Panc1 (cell line): ENCODE measurements around the gene UGT2A1. TPM values are rescaled to one million over a fixed set of nuclear protein-coding genes. Genes with fewer than 3 reads are reported as not detected.

ENCODE experiments used
- ATAC-seq: fragments of 200-7000 bp; cut with Tn5 transposase; 2 replicates; pipeline ENCODE4 v1.9.1; 2020; ENCODE audit warnings: mild to moderate bottlenecking, moderate library complexity
- BruUV-seq: library from RNA; stranded (reverse); fragments of 400-500 nt; replicated peaks from 2 replicates; lab custom pipeline; 2021; lab: Mats Ljungman, UMichigan
- CTCF ChIA-PET: fragments of 300-600 bp; sonication (Branson Sonifier 250); formaldehyde crosslinking; loops from one replicate; lab custom pipeline; 2022; ENCODE audit warnings: antibody characterized with exemption; lab: Charles Lee
- POLR2A ChIA-PET: fragments of 300-600 bp; sonication (Branson Sonifier 250); formaldehyde crosslinking; loops from one replicate; lab custom pipeline; 2022; ENCODE audit warnings: antibody characterized with exemption; lab: Charles Lee
- DNase-seq: peaks from one replicate; pipeline ENCODE4 v3.0.0-alpha.2; 2010; ENCODE audit warnings: low read depth, low spot score
- H3K27ac ChIP-seq: 2 replicates; pipeline ENCODE4 v1.5.1; 2011; ENCODE audit warnings: mild to moderate bottlenecking, low read length, inconsistent platforms
- H3K27me3 ChIP-seq: fragments of 200-500 bp; sonication (Bioruptor generic); 2 replicates; pipeline ENCODE4 v1.6.0; 2014; ENCODE audit warnings: low read length, inconsistent platforms; ENCODE audit not compliant: control insufficient read depth, insufficient read depth
- H3K36me3 ChIP-seq: fragments of 200-500 bp; sonication (Bioruptor generic); 2 replicates; pipeline ENCODE4 v1.5.1; 2014; ENCODE audit warnings: inconsistent platforms, mild to moderate bottlenecking, low read length, moderate library complexity; ENCODE audit not compliant: control insufficient read depth, insufficient read depth
- H3K4me1 ChIP-seq: 2 replicates; pipeline ENCODE4 v1.5.1; 2011; ENCODE audit warnings: inconsistent platforms, mild to moderate bottlenecking, low read length, moderate library complexity; ENCODE audit not compliant: control insufficient read depth, insufficient read depth
- H3K4me3 ChIP-seq, 2 experiments: 2 replicates each; pipeline ENCODE4 v1.5.1; 2011 to 2012; ENCODE audit warnings: low read depth in 2 of 2, low read length in 2 of 2, mild to moderate bottlenecking in 2 of 2, inconsistent platforms in 1 of 2, moderate library complexity in 1 of 2
- H3K9me3 ChIP-seq: fragments of 200-500 bp; sonication (Bioruptor generic); 2 replicates; pipeline ENCODE4 v1.5.1; 2014; ENCODE audit warnings: low read depth, mild to moderate bottlenecking, inconsistent platforms, low read length, moderate library complexity; ENCODE audit not compliant: control insufficient read depth, insufficient read depth
- CTCF ChIP-seq: fragments of 450-650 bp; IDR thresholded peaks from 2 replicates; pipeline ENCODE4 v1.5.1; 2017; ENCODE audit warnings: mild to moderate bottlenecking
- POLR2AphosphoS5 ChIP-seq: IDR thresholded peaks from 2 replicates; pipeline ENCODE4 v1.6.1; 2012; ENCODE audit warnings: mild to moderate bottlenecking, low read depth, low read length, moderate library complexity
- REST ChIP-seq, 2 experiments: IDR thresholded peaks; 2 replicates each; pipeline ENCODE4 v1.6.1; 2011 to 2012; ENCODE audit warnings: low read depth in 2 of 2, control low read depth in 1 of 2, low read length in 1 of 2, mild to moderate bottlenecking in 1 of 2, moderate library complexity in 1 of 2; ENCODE audit not compliant: insufficient read depth in 1 of 2
- SIN3A ChIP-seq: IDR thresholded peaks from 2 replicates; pipeline ENCODE4 v1.6.1; 2012; ENCODE audit warnings: low read depth, mild to moderate bottlenecking, low read length, moderate library complexity, borderline replicate concordance; ENCODE audit not compliant: insufficient read depth
- TCF7L2 ChIP-seq: IDR thresholded peaks from 2 replicates; pipeline ENCODE4 v1.6.1; 2011; ENCODE audit warnings: mild to moderate bottlenecking, low read depth, low read length, inconsistent platforms
- in situ Hi-C: cut with HindIII; loops from 2 replicates; pipeline ENCODE4 v1.10.0; 2016; ENCODE audit warnings: low sequenced_read_pairs, low pct_unique_long_range_greater_than_20kb
- intact Hi-C: fragments of 100-400 bp; cut with micrococcal nuclease; formaldehyde crosslinking; loops from one replicate; pipeline ENCODE4 v1.10.0; 2022; ENCODE audit not compliant: unreplicated experiment
- total RNA-seq: library from RNA; stranded (reverse); gene quantifications from one replicate; pipeline ENCODE4 v1.2.1, GENCODE V29; 2021; ENCODE audit not compliant: unreplicated experiment

Gene UGT2A1
- total RNA-seq, 1 experiment from 2014 or later = not detected

GRCh38 chr4:69639542-69639941 lies 13.5 kb downstream of the UGT2A1 start, which contains the start of gene UGT2A2:
Gene UGT2A2, minus strand, starts transcription at chr4:69639642. Its CDS starts 2 bp downstream, at chr4:69639640.
- ATAC-seq = no peak
- no TSS peak for BruUV-seq
- no peaks in the 10 kb centered on the region for H3K36me3 ChIP-seq
- no peak for TF ChIP-seq TCF7L2
- TF ChIP-seq SIN3A = no peak
- no peak for TF ChIP-seq CTCF
- TF ChIP-seq POLR2AphosphoS5 = no peak
- TF ChIP-seq REST (IDR thresholded peaks at IDR 0.05; ENCODE audit: insufficient read depth in 1 of 2, low read depth in 2 of 2, low read length in 1 of 2) = no peak
- in situ Hi-C loops (no loop called here), intact Hi-C loops (no loop called here)
- ChIA-PET CTCF (no interaction called here), POLR2A (no interaction called here)
- no peaks in the 10 kb centered on the region for H3K4me1 ChIP-seq
- DNase-seq = no peak
- no peaks in the 10 kb centered on the region for H3K27me3 ChIP-seq
- no peaks in the 10 kb centered on the region for H3K9me3 ChIP-seq
- no peak within 1 kb of the TSS for H3K4me3 ChIP-seq
- no peak within 1 kb of the TSS for H3K27ac ChIP-seq

- BruUV-seq = no TSS peak
- H3K36me3 ChIP-seq = no peaks in the 10 kb centered on the region
- CTCF ChIA-PET = no interaction called here
- no peaks in the 10 kb centered on the region for H3K9me3 ChIP-seq
- H3K27ac ChIP-seq = no peak overlapping the region
- TF ChIP-seq TCF7L2 (no peak), POLR2AphosphoS5 (no peak), CTCF (peak; percentile 36; the same call in 1 of the 2 replicates)
- DNase-seq = no peak
- intact Hi-C loops (loop anchor here (2.0 kb wide), 1 partner anchor 300 kb away; no protein-coding TSS in a partner anchor), in situ Hi-C loops (no loop called here)
- H3K27me3 ChIP-seq = no peaks in the 10 kb centered on the region
- POLR2A ChIA-PET = no interaction called here
- no peak overlapping the region for H3K4me3 ChIP-seq
- no peaks in the 10 kb centered on the region for H3K4me1 ChIP-seq
- no peak for ATAC-seq
Measured at GRCh38 chr4:69617083-69617694, 35.9 kb downstream of the UGT2A1 start.
